Measurements from ENCODE around the gene RRP36. TPM values are rescaled to one million over a fixed set of nuclear protein-coding genes. Genes with fewer than 3 reads are reported as not detected.

Gene RRP36
- total RNA-seq, 1 experiment from 2014 or later = 63.4 TPM

- intact Hi-C loops (cut with micrococcal nuclease) = no loop called here
Observed at GRCh38 chr6:42987533-42988451, 33.6 kb upstream of the RRP36 start.

More at GRCh38 chr6:42987533-42988451, 33.6 kb upstream of the RRP36 start:
- no peak for TF ChIP-seq ZNF274 (IDR thresholded peaks at IDR 0.05; ENCODE audit: low read depth, low read length)
- no peak for TF ChIP-seq ZBTB33 (IDR thresholded peaks at IDR 0.05; ENCODE audit: extremely low read depth, insufficient replicate concordance, low read length)
- no peak for TF ChIP-seq EZH2phosphoT487 (IDR thresholded peaks at IDR 0.05; ENCODE audit: borderline replicate concordance)
- no peak for TF ChIP-seq POLR2A (IDR thresholded peaks at IDR 0.05; ENCODE audit: borderline replicate concordance, extremely low read depth, insufficient read depth, insufficient read length)
- no peak for TF ChIP-seq YY1 (IDR thresholded peaks at IDR 0.05; ENCODE audit: extremely low read depth, insufficient replicate concordance, low read depth, low read length)
- no peak for TF ChIP-seq SIN3A (IDR thresholded peaks at IDR 0.05; ENCODE audit: low read depth)
- no peak for TF ChIP-seq RAD21 (IDR thresholded peaks at IDR 0.05; ENCODE audit: low read depth)
- no peak for TF ChIP-seq EGR1 (IDR thresholded peaks at IDR 0.05; ENCODE audit: low read depth)
- no peak for TF ChIP-seq CBX3 (IDR thresholded peaks at IDR 0.05; ENCODE audit: low read depth)
- no peak for TF ChIP-seq FOSL1 (IDR thresholded peaks at IDR 0.05; ENCODE audit: low read depth)
- TF ChIP-seq TCF7L2 (IDR thresholded peaks at IDR 0.05; ENCODE audit: borderline replicate concordance, extremely low read depth, insufficient read depth, insufficient read length) = no peak
- TF ChIP-seq, protein P1, sequence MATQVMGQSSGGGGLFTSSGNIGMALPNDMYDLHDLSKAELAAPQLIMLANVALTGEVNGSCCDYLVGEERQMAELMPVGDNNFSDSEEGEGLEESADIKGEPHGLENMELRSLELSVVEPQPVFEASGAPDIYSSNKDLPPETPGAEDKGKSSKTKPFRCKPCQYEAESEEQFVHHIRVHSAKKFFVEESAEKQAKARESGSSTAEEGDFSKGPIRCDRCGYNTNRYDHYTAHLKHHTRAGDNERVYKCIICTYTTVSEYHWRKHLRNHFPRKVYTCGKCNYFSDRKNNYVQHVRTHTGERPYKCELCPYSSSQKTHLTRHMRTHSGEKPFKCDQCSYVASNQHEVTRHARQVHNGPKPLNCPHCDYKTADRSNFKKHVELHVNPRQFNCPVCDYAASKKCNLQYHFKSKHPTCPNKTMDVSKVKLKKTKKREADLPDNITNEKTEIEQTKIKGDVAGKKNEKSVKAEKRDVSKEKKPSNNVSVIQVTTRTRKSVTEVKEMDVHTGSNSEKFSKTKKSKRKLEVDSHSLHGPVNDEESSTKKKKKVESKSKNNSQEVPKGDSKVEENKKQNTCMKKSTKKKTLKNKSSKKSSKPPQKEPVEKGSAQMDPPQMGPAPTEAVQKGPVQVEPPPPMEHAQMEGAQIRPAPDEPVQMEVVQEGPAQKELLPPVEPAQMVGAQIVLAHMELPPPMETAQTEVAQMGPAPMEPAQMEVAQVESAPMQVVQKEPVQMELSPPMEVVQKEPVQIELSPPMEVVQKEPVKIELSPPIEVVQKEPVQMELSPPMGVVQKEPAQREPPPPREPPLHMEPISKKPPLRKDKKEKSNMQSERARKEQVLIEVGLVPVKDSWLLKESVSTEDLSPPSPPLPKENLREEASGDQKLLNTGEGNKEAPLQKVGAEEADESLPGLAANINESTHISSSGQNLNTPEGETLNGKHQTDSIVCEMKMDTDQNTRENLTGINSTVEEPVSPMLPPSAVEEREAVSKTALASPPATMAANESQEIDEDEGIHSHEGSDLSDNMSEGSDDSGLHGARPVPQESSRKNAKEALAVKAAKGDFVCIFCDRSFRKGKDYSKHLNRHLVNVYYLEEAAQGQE (IDR thresholded peaks at IDR 0.05; ENCODE audit: low read depth) = no peak
- TF ChIP-seq ELF1 (IDR thresholded peaks at IDR 0.05; ENCODE audit: borderline replicate concordance, low read depth) = no peak
- TF ChIP-seq ATF3 (IDR thresholded peaks at IDR 0.05) = no peak
- TF ChIP-seq POLR2AphosphoS5 (IDR thresholded peaks at IDR 0.05; ENCODE audit: low read depth, low read length) = no peak
- Histone ChIP-seq H3K36me3 (ENCODE audit: control insufficient read depth in 1 of 2, insufficient read depth in 2 of 2, low read length in 2 of 2) (peaks cover 5 to 13% of the 10 kb centered on the region in 2 experiments; a peak in 3 of 4 replicates), H3K27ac (ENCODE audit: low read depth, low read length) (no peak overlapping the region), H3K9ac (ENCODE audit: low read length) (no peak overlapping the region), H3K4me2 (ENCODE audit: low read length) (no peak overlapping the region), H3K9me2 (ENCODE audit: insufficient read depth) (no peaks in the 10 kb centered on the region), H3K4me3 (replicated peaks in 1 of 2; ENCODE audit: low read depth in 1 of 2, low read length in 2 of 2) (no peak overlapping the region), H2AFZ (ENCODE audit: low read depth, low read length, poor library complexity, severe bottlenecking) (no peak overlapping the region), H3K4me1 (ENCODE audit: control insufficient read depth in 1 of 2, insufficient read depth in 2 of 2, low read length in 2 of 2) (peaks cover 6 to 19% of the 10 kb centered on the region in 2 experiments; a peak in 3 of 4 replicates), H4K20me1 (ENCODE audit: insufficient read depth) (no peaks in the 10 kb centered on the region), H3K9me3 (ENCODE audit: control insufficient read depth in 1 of 2, insufficient read depth in 1 of 2, low read depth in 1 of 2, low read length in 2 of 2) (no peaks in the 10 kb centered on the region), H3K79me2 (ENCODE audit: insufficient read depth, low read length) (peaks cover 31% of the 10 kb centered on the region), H3K27me3 (ENCODE audit: insufficient read depth, low read length) (no peaks in the 10 kb centered on the region)
- ChIA-PET POLR2A (interaction anchor here (1.1 kb wide), 1 partner anchor 9 kb away, joined by 6 read pairs; the partner anchor contains the start of gene PEX6), RAD21 (ENCODE audit: low non-redundant PET in 1 of 2, low total read pairs in 2 of 2, uncharacterized antibody in 2 of 2, unreplicated experiment in 2 of 2) (no interaction called here), CTCF (no interaction called here)
- no peak for DNase-seq (ENCODE audit: low read depth, low spot score)
- no peak for ATAC-seq
- BruUV-seq (replicated peaks) = no TSS peak
